Colonic mucosa (tissue), 4 donors: ENCODE data around the gene COL18A1. TPM values are rescaled to one million over a fixed set of nuclear protein-coding genes. Genes with fewer than 3 reads are reported as not detected.

Experiments used
- DNase-seq: peaks from one replicate; pipeline ENCODE4 v3.0.0-alpha.2; 2020
- H3K27ac ChIP-seq: fragments of 200-600 bp; one replicate; pipeline ENCODE4 v1.8.0; 2021
- H3K27me3 ChIP-seq: fragments of 200-600 bp; one replicate; pipeline ENCODE4 v1.8.0; 2021
- H3K36me3 ChIP-seq: fragments of 200-600 bp; one replicate; pipeline ENCODE4 v1.8.0; 2021
- H3K4me1 ChIP-seq: fragments of 200-600 bp; one replicate; pipeline ENCODE4 v1.8.0; 2021; ENCODE audit warnings: mild to moderate bottlenecking
- H3K4me3 ChIP-seq: fragments of 200-600 bp; one replicate; pipeline ENCODE4 v1.8.0; 2021
- H3K9ac ChIP-seq, 2 donors: one replicate each; pipeline ENCODE4 v1.7.0; 2013; ENCODE audit warnings: control low read depth in 2 of 2, low read depth in 2 of 2, low read length in 2 of 2
- H3K9me3 ChIP-seq: fragments of 200-600 bp; one replicate; pipeline ENCODE4 v1.8.0; 2021
- CTCF ChIP-seq: fragments of 200-600 bp; IDR thresholded peaks from one replicate; pipeline ENCODE4 v1.8.0; 2022; ENCODE audit warnings: antibody characterized with exemption, mild to moderate bottlenecking
- intact Hi-C: fragments of 100-400 bp; cut with DNase I; formaldehyde crosslinking; loops from one replicate; pipeline ENCODE4 v1.14.1; 2022
- total RNA-seq, 2 donors: library from RNA; stranded (reverse); fragmentation: NEBNext Ultra II Directional in 1 of 2; extraction: Animal tissue kit (Norgen Biotek cat#: 25700) in 1 of 2; gene quantifications; one replicate each; pipeline ENCODE4 v1.2.1, GENCODE V29; 2021
- donor health status: healthy.
- donor health status: DM: no; HTN: no; CAD: no.
- donor health status: DM: no; HTN: no; CAD: no.

Gene COL18A1
- total RNA-seq, 2 donors from 2014 or later = 8.4 to 22.3 TPM

- Histone ChIP-seq H3K27me3 (no peaks in the 10 kb centered on the region), H3K4me1 (no peaks in the 10 kb centered on the region), H3K27ac (no peak overlapping the region), H3K9me3 (no peaks in the 10 kb centered on the region), H3K36me3 (no peaks in the 10 kb centered on the region), H3K4me3 (no peak overlapping the region), H3K9ac (no peak overlapping the region)
- intact Hi-C loops = no loop called here
- no peak for TF ChIP-seq CTCF
- no peak for DNase-seq
Observed at GRCh38 chr21:45371655-45372054, 33.3 kb upstream of the COL18A1 start.

- no peak overlapping the region for H3K4me3 ChIP-seq
- no peaks in the 10 kb centered on the region for H3K4me1 ChIP-seq
- H3K36me3 ChIP-seq = no peaks in the 10 kb centered on the region
- H3K9ac ChIP-seq = no peak overlapping the region
- DNase-seq = no peak
- no peaks in the 10 kb centered on the region for H3K9me3 ChIP-seq
- H3K27ac ChIP-seq = no peak overlapping the region
- no peak for TF ChIP-seq CTCF
- intact Hi-C loops = no loop called here
- no peaks in the 10 kb centered on the region for H3K27me3 ChIP-seq
Observed at GRCh38 chr21:45372732-45373355, 32.1 kb upstream of the COL18A1 start.

GRCh38 chr21:45373991-45374816 lies 30.8 kb upstream of the COL18A1 start:
- intact Hi-C loops = no loop called here
- no peak for DNase-seq
- Histone ChIP-seq H3K4me3 (no peak overlapping the region), H3K9me3 (no peaks in the 10 kb centered on the region), H3K9ac (no peak overlapping the region), H3K27ac (no peak overlapping the region), H3K27me3 (no peaks in the 10 kb centered on the region), H3K4me1 (no peaks in the 10 kb centered on the region), H3K36me3 (no peaks in the 10 kb centered on the region)
- no peak for TF ChIP-seq CTCF

GRCh38 chr21:45374826-45375455 lies 30.0 kb upstream of the COL18A1 start:
- no peak for TF ChIP-seq CTCF
- DNase-seq = no peak
- intact Hi-C loops = no loop called here

GRCh38 chr21:45376459-45377324 lies 28.3 kb upstream of the COL18A1 start:
- Histone ChIP-seq H3K27ac (no peak overlapping the region), H3K4me1 (no peaks in the 10 kb centered on the region), H3K36me3 (no peaks in the 10 kb centered on the region), H3K9ac (no peak overlapping the region), H3K9me3 (no peaks in the 10 kb centered on the region), H3K27me3 (no peaks in the 10 kb centered on the region), H3K4me3 (no peak overlapping the region)
- DNase-seq = no peak
- intact Hi-C loops = no loop called here
- no peak for TF ChIP-seq CTCF

More at GRCh38 chr21:45374826-45375455, 30.0 kb upstream of the COL18A1 start:
- Histone ChIP-seq H3K9me3 (no peaks in the 10 kb centered on the region), H3K27me3 (no peaks in the 10 kb centered on the region), H3K27ac (no peak overlapping the region), H3K4me3 (no peak overlapping the region), H3K4me1 (no peaks in the 10 kb centered on the region), H3K36me3 (no peaks in the 10 kb centered on the region), H3K9ac (no peak overlapping the region)
